COLO829 (cell line): ENCODE data around the gene MPHOSPH10.
A peak's percentile ranks its signal among the peaks of the same experiment; 100 is the strongest.
"Not testable (repeated sequence)": the region's sequence is repeated elsewhere in the genome, so short reads cannot be mapped to it uniquely, and the experiment has no call there.

Experiments used
- DNase-seq: peaks from one replicate; pipeline ENCODE4 v3.0.0; 2012; ENCODE audit warnings: low spot score

MPHOSPH10 gene

DNA sequence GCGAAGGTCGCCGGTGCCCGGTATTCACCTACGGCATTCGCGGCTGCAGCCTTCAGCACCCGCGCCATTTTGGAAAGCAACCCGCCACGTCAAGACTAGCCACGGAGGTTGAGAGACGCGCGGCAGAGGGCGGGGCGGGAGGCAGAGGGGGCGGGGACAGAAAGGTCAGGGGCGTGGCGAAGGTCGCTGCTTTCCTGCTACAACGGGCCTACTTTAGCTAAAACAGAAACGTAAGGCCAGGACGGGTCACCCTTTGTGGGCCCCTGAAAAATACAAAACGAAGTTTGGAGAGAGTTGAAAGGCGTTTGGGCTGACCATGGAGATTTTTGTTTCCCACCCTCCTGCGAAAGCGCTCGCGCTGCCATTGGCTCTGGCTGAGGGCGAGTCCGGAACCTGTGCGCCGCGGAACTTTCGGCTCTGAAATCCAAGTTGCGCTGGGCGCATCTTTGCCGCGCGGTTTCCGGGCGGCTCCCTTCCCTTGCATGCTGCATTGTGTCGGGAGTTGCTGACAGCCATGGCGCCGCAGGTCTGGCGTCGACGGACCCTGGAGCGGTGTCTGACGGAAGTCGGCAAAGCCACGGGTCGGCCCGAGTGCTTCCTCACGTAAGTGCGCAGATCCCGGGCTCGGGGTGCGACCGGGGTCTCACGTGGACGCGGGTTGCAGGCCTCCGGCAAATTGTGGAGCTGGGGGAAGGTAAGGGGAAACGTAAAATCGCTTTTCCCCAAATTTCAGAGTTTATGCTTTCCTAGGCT is at the start of gene MPHOSPH10, which contains the start of gene MCEE:
TSS of gene MPHOSPH10 (plus strand) at position 483 of the 753 bp plus-strand sequence. CDS start at position 515, 32 bp downstream.
TSS of gene MCEE (minus strand) at position 78 of the 753 bp plus-strand sequence. CDS start at position 68, 10 bp downstream.
- DNase-seq = peak; percentile 80

DNA sequence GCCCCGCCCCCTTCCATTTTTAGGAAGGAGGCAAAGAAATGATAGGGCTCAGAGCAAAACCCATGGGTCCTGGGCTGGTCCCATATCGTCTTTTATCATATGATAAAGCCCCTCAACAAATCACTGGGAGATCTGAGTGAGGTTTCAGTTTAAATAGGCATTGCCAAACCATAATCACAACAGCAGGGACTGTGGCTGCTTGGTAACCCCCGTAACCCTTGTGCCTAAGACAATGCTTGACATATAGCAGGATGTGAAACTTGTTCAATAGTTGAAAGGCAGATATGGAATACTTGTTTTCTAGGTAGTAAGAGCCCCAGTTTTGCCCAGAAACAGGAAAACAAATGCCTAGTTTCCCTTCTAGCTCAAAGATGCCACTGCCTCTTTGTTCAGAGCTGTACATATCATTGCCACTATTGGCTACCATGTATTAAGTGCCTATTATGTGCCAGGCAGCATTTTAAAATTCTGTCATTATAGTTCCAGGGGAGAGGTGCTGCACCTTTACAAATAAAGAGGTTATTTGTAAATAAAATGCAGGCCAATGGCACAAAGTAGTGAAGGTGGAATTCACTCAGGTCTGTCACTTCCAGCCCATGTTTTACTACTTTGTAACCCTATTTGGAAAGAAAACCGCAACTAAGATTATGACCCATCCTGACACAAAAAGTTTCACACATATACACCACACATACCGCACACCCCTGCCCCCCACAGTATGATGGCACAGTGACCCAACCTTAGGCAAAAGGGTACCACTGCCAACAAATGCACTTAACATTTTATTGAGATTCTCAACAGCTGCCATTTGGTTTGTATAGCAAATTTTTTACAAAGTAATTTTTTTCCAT is 47.8 kb upstream of the MPHOSPH10 start:
- no peak for DNase-seq

- DNase-seq = not testable (repeated sequence)
These were observed 47.1 kb upstream of the MPHOSPH10 start for GRCh38 chr2:71083297-71083696.

DNA sequence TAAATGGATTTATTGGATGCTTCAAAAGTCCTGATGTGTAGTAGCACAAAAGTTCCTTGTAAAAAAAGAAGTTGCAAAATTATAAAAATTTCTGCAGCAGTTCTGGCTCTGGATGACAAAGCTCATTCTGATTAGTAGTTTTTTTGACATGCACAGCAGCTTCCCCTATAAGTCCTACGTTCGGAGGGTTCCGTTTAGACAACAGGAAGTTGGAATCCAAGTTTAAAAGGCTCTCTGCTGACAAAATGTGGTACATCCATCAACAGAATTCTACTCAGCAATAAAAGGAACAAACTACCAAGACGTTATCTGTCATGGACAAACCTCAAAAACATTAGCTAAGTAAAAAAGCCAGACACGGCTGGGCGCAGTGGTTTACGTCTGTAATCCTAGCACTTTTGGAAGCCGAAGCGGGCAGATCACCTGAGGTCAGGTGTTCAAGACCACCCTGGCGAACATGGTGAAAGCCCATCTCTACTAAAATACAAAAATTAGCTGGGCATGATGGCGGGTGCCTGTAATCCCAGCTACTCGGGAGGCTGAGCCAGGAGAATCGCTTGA is 46.6 kb upstream of the MPHOSPH10 start:
- DNase-seq = not testable (repeated sequence)

DNA sequence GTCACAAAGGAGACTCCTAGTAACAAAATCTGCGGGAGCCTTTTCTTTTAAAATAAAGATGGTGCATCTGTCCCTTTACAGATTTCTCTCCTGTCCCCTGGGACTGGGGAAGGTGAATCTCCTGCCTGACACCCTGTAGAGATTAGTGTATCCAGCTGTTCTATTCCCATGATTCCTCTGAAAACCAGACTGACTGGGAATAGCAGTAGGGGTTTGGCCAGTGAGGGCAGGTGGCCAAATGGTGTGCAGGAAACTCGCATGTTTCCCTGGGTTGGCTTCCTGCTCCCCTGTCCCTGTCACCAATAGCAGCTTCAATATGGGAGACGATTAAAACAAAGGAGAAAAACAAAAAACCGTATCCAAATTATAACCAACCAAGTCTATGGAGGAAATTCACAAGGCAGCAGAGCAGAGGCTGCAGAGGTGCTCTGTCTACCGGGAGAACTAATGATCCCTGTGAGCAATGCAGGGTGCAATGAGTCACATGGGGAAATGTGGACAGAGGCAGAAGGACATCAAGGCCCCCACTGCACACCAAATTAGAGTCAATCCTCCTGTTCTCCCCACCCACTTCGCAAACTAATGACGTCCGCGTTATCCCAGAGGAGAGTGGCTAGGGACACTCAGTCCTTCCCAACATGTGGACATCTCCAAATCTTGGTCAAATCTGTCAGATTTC is 45.0 kb upstream of the MPHOSPH10 start:
- DNase-seq = not testable (repeated sequence)

GRCh38 chr2:71089475-71089874 is 41.0 kb upstream of the MPHOSPH10 start:
- not testable (repeated sequence) for DNase-seq

DNA sequence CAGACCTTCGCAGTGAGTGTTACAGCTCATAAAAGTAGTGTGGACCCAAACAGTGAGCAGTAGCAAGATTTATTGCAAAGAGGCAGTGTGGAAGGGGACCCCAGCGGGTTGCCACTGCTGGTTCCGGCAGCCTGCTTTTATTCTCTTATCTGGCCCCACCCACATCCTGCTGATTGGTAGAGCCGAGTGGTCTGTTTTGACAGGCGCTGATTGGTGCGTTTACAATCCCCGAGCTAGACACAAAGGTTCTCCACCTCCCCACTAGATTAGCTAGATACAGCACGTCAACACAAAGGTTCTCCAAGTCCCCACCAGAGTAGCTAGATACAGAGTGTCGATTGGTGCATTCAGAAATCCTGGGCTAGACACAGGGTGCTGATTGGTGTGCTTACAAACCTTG is 38.6 kb upstream of the MPHOSPH10 start:
- DNase-seq = not testable (repeated sequence)

GRCh38 chr2:71092491-71093260 is 37.8 kb upstream of the MPHOSPH10 start:
- DNase-seq = not testable (repeated sequence)

GRCh38 chr2:71100195-71100964 is 30.1 kb upstream of the MPHOSPH10 start:
- peak; percentile 74 for DNase-seq

GRCh38 chr2:71101656-71102055 is 28.8 kb upstream of the MPHOSPH10 start:
- no peak for DNase-seq

GRCh38 chr2:71102981-71103681 is 27.3 kb upstream of the MPHOSPH10 start:
- no peak for DNase-seq

DNA sequence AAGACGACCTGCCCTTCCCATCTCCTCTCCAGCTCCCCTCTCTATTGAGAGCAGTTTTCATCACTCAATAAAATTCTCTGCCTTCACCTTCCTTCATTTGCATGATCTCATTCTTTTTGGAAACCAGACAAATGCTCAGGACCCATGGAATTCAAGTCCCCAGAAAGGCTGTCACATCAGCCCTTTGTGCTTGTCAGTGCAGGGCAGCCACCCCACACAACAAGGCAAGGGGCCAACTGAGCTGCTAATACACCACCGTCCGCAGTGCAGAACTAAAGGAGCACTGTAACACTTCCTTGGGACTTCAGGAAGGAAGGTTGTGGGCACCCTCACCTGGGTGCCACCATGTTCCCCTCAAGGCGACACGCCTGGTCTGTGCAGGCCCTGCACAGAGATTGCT is 26.6 kb upstream of the MPHOSPH10 start:
- no peak for DNase-seq

GRCh38 chr2:71106463-71106862 is 24.0 kb upstream of the MPHOSPH10 start:
- not testable (repeated sequence) for DNase-seq

DNA sequence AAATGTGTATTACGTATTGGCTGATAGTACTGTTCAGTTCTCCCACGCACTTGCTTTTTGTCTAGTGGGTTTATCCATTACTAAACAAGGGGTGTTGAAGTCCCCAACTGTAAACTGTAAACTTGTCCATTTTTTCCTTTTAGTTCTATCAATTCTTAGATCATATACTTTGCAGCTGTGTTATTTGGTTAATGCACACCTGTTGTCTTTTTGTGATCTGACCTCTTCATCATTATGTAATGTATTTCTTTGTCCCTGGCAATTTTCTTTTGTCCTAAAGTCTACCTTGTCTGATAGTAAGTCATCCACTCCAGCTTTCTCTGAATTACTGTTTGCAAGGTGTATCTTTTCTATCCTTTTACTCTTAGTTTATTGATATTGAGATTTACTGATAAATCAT is 22.3 kb upstream of the MPHOSPH10 start:
- DNase-seq = no peak

DNA sequence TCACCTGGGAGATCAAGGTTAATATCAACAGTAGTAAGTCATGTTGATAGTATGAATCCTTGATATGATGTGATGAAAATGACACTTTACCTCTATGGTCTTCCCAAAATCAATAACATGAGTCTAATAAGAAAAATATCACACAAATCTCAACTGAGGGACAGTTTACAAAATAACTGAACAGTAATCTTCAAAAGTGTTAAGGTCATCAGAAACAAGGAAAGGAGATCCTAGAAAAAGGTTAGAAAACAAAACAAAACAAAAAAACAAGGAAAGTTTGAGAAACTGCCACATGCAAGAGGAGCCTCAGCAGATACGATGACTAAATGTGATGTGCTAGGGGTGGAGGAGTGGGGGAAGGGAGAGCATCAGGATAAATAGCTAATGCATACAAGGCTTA is 16.6 kb upstream of the MPHOSPH10 start:
- DNase-seq = no peak

DNA sequence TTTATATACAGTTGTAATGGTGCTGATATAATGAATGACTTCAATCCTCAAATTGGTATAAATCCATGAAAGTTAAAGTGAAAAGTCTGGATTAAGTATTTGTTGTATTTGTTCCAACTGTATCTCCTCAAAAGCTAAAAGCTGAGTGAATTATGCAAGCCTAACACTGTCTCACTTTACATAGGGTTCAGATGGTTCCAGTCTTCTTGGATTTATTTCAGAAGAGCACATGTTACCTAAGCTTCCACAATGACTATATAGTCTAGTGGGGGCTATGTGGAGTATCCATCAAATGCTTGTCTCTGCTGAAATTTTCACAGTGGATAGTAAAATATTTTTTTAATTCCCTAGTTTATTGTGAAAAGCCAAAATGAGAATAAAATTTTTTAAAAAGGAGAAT is 13.4 kb upstream of the MPHOSPH10 start:
- DNase-seq = no peak

GRCh38 chr2:71120195-71120594 is 10.2 kb upstream of the MPHOSPH10 start:
- no peak for DNase-seq

DNA sequence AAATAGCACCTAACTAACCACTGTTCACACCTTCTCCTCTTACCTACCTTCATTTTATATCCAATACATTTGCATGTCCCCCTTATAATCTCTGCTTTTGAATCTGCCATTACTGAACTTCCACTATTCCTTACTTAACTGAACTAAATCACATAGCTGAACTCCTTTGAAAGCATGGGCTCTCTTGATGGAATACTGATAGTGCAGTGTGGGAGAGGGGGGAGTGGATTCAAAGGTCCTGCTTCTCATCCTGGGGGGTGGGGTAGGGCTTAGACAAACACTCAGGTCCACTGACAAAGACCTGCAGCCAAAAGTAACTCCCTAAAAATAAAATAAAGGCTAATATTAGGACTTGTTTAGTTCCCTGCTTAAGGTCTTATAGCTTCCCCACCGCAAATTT is 9.0 kb upstream of the MPHOSPH10 start:
- no peak for DNase-seq

DNA sequence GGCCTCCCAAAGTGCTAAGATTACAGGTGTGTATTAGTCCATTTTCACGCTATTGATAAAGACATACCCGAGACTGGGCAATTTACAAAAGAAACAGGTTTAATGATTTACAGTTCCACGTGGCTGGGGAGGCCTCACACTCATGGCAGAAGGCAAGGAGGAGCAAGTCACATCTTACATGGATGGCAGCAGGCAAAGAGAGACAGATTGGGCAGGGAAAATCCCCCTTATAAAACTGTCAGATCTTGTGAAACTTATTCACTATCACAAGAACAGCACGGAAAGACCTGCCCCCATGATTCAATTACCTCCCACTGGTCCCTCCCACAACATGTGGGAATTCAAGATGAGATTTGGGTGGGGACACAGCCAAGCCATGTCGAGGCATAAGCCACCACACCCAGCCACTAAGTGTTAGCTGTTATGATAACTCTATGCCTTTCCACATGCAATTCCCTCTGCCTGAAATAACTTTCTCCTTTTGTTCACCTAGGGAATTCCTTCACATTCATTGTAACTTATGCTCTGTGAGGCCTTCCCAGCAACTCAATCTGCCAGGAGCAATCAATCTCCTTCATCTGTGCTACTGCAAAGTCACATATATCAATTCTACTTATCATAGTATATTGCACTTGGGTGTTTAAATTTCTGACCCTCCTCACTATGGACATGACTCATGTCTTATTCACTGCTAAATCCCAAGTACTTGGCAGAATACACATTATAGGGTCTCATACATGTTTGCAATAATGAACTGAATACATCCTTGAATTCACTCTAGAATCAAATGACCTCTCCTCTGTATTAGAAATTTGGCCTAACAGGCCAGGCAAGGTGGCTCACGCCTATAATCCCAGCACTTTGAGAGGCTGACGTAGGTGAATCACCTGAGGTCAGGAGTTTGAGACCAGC is 7.8 kb upstream of the MPHOSPH10 start:
- no peak for DNase-seq
